ENCODE measurements around the gene KIF9.
A peak's percentile ranks its signal among the peaks of the same experiment; 100 is the strongest.
"Not testable (repeated sequence)": the region's sequence is repeated elsewhere in the genome, so short reads cannot be mapped to it uniquely, and the experiment has no call there.

The KIF9 gene, protein sequence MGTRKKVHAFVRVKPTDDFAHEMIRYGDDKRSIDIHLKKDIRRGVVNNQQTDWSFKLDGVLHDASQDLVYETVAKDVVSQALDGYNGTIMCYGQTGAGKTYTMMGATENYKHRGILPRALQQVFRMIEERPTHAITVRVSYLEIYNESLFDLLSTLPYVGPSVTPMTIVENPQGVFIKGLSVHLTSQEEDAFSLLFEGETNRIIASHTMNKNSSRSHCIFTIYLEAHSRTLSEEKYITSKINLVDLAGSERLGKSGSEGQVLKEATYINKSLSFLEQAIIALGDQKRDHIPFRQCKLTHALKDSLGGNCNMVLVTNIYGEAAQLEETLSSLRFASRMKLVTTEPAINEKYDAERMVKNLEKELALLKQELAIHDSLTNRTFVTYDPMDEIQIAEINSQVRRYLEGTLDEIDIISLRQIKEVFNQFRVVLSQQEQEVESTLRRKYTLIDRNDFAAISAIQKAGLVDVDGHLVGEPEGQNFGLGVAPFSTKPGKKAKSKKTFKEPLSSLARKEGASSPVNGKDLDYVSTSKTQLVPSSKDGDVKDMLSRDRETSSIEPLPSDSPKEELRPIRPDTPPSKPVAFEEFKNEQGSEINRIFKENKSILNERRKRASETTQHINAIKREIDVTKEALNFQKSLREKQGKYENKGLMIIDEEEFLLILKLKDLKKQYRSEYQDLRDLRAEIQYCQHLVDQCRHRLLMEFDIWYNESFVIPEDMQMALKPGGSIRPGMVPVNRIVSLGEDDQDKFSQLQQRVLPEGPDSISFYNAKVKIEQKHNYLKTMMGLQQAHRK

DNA sequence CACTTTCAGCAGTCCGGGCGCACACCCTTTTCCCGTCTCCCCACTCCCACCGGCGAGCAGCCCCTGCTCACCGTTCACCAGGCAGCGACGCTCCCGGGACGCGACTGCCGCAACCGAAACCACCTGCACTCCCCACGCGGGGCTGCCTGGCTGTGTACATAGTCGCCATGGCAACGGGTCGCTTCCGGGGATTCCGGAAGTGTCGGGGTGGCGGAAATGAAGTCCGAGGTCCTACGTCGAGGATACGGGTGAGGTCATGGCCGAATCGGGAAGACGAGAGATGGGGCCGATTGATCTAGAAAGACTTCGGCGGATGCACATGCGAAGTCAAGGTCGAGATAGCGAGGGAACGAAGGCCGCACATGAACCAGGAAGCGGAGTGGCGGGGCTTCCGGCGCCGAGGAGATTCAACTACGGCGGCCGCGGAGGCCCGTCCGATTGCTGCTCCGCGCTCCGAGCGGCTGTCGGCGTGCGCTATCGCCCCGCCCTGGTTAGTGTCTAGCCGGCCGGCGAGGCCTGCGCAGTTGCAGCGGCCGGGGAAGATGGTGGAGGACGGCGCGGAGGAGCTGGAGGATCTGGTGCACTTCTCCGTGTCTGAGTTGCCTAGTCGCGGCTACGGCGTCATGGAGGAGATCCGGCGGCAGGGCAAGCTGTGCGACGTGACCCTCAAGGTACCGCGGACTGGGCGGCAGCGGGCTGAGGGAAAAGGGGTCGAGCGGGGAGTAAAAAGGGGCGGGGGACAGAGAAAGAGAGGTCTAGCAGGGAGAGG is at the start of gene KIF9, which contains the start of gene KLHL18:
TSS of gene KIF9 (minus strand) at position 376 of the 769 bp plus-strand sequence. CDS start 5,425 bp downstream, outside the sequence.
TSS of gene KLHL18 (plus strand) at position 521 of the 769 bp plus-strand sequence. CDS start at position 543, 22 bp downstream.
- DNase-seq, result peak; percentile 96

DNA sequence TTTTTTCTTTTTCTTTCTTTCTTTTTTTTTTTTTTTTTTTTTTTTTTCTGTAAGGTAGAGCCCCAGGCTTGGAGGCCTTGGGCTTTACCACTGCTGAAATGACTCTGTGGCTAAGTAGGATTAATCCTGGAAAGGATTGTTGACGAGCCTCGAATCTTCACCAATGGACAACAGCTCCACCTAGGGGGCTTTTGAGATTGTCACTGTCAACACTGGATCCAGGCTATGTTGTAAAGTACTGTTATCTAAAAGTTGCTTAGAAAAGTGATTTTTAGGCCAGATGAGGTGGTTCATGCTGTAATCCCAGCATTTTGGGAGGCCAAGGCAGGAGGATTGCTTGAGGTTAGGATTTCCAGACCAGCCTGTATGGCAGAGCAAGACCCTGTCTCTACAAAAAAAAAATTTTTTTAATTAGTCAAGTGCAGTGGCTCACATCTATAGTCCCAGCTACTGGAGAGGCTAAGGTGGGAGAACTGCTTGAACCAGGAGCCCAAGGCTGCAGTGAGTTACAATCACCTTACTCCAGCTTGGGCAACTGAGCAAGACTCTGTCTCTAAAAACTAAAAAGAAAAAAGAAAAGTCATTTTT is 41.8 kb upstream of the KIF9 start:
- DNase-seq, result peak; percentile 62

DNA sequence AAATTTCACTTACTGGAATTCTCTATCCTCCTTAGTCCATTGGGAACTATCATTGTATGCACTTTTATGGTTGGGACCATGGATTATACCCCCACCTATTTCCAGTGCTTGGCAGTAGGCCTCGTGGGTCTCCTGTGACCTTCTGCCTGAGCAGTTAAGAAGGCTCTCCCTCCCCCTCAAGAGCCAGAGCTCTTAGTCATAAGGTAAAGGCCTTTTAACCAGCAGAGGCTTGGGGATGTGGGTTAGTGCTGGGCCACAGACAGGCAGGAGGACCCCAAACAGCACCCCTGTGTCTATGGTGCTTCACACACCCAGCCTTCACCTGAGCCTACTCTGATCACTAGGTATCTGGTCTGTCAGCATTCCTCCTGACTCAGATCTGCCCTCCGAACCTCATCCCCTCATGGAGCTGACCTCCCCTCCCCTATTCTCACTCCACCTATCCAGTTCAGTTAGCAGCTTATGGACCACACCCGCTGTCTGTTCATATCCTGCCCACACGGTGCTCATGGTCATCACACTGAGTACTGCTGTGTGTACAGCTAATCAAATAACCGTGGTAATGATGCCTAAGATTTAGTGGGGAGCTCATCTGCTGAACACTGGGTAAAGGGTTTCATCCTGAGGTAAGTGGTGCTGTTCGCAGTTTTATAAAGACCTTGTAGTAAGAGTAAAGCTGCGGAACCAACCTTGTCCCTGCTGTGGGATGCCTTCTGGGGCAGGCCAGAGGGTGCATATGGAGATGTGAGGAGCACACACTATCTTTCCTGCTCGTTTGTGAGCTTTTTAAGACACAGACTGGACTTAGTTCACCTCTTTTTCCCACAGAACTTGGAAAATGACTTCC is 41.1 kb upstream of the KIF9 start:
- no peak for DNase-seq

DNA sequence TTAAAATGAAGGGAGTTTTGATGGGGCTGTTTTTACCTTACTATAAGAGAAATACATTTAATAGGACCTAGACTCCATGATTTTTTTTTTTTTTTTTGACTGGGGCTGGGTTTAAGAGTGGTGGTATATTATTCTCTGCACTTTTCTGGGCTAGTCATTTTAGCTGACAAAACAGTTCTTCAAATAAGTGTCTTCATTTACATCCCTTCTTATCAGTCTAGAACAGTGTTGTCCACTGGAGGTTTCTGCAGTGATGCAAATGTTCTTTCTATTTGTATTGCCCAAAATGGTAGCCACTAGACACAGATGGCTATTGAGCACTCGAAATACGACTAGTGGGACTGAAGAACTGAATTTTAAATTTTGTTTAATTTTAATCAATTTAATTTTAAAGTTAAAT is 37.4 kb upstream of the KIF9 start:
- no peak for DNase-seq

DNA sequence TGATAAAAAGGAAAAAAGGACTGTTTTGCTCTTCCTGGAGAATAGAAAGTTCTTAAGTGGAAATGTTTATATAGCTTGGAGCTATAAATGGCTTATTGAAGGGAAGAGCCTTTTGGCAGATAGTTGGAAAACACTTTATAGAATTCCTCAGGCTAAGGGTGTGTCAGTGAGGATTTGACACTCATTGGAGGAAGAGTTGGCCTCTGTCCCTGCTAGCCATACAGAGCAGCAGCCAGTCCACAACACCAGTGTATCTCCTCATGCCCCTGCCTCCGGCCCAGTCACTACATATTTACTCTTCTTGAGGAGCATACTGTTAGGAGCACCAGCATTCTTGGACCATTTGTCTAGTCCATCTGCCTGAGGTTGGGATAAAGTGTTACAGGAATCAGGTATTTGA is 36.3 kb upstream of the KIF9 start:
- no peak for DNase-seq

DNA sequence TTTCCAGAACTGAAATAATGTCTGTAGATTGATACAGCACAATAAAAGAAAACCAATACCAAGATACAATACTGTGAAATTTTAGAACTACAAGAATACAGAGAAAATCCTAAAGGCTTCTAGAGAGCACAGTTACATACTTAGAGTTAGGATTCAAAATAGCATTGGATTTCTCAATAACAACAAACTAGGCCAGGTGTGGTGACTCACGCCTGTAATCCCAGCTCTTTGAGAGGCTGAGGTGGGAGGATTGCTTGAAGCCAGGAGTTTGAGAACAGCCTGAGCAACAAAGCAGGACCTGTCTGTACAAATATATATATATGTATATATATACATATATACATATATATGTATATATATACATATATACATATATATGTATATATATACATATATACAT is 33.6 kb upstream of the KIF9 start:
- not testable (repeated sequence) for DNase-seq

DNA sequence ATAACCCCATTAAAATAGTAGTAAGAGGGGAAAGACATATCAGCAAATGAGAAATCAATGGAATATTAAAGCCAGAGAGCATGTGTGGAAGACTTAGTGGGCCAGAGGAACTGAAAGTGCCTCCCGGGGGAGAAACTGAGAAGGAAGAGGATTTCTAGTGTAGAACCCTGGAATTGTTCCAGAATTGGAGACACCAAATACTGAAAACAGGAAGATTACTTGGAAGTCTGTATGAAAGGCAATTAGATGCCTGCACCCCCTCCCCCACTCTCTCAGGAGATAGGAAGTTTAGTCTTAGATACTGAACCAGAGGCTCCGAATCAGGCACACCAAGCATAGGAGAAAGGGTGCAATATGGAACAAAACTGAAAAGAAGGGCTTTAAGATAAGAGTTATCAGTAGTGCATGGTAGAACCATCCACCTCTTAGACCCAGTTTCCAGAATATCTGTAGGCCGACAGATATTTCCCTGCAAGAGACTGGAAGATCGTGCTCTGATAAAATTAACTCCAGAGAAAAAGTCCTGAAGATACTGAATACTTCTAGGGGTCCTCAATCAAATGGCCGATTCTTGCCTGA is 32.6 kb upstream of the KIF9 start:
- DNase-seq, result no peak

DNA sequence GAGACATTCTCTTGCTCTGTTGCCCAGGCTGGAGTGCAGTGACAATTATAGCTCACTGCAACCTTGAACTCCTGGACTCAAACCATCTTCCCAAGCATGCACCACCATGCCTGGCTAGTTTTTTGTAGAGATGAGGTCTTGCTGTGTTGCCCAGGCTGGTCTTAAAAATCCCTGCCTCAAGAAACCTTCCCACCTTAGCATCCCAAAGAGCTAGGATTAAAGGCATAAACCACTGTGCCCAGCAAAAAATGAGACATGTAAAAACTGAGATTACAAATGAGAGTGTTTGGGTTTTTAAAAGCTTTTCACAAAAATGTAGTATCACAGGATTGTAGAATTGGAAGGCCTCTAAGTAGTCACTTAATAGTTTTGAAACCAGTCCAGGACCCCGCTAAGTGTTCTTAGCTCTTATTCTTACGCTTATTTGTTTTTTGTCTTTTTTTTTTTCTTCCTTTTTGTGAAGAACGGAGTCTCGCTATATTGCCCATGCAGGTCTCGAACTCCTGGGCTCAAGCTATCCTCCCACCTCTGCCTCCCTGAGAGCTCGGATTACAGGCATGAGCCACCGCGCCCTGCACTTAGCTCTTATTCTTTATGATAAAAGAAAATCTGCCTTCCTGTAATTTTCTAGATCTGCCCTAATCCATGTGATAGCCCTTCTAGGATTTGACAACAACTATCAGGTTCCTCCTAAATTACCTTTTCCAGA is 31.6 kb upstream of the KIF9 start:
- no peak for DNase-seq

DNA sequence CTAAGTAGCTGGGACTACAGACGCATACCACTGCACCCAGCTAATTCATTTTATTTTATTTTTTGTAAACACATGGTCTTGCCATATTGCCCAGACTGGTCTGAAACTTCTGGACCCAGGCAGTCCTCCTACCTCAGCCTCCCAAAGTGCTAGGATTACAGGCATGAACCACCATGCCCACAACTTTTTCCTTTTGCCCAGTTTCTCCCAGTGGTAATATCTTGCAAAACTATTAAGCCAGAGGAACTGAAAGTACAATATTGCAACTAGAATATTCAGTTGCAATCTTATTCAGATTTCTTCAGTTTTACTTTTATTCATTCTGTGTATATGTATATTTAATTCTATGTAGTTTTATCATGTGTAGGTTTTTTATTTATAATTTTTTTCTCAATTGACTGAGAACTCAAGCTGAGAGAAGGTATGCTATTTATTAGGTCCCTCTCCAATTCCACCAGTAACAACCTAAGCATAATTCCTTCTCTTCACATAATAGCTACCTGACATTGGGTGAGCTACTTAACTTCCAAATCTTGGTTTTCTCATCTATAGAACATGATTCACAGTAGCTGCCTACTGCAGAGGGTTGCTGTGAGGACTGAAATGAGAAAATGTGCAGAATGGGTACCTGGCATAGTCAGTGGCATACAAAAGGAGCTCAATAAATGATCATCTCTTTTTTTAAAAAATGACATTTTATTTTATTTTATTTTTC is 30.9 kb upstream of the KIF9 start:
- no peak for DNase-seq

DNA sequence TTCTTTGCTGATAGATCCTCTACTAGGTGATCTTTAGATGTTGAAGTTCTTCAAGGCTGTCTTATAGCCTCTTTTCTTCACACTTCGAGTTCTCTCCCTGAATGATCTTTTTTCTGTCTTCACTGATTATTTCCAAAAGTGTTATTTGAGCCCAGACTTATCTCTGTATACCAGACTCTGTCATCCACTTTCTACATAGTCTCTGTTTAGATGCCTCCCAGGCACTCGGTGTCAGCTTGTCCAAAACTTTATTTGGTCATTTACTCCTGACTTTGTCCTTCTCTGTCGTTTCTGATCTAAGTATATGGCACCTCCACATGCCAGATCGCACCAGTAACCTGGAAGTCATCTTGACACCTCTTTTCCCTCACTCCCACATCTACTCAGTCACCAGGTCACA is 27.8 kb upstream of the KIF9 start:
- DNase-seq, result no peak

DNA sequence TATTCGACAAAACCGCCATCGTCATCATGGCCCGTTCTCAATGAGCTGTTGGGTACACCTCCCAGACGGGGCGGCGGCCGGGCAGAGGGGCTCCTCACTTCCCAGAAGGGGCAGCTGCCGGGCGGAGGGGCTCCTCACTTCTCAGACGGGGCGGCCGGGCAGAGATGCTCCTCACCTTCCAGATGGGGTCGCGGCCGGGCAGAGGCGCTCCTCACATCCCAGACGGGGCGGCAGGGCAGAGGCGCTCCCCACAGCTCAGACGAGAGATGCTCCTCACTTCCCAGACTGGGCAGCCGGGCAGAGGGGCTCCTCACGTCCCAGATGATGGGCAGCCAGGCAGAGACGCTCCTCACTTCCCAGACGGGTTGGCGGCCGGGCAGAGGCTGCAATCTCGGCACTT is 26.6 kb upstream of the KIF9 start:
- not testable (repeated sequence) for DNase-seq

DNA sequence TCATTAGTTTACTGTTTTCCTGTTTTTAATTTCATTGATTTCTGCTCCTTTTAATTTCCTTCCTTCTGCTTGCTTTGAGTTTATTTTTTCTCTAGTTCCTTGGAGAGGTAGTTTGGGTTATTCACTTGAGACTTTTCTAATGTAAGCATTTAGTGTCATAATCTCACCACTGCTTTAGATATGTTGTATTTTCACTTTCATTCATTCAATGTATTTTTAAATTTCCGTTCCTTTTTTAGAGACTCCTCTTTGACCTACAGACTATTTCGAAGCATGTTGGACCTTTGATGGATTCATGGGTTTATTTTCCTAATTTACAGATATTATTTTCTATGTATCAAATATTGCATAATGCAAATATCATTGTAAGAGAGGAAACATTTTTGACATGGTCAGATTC is 23.4 kb upstream of the KIF9 start:
- no peak for DNase-seq

DNA sequence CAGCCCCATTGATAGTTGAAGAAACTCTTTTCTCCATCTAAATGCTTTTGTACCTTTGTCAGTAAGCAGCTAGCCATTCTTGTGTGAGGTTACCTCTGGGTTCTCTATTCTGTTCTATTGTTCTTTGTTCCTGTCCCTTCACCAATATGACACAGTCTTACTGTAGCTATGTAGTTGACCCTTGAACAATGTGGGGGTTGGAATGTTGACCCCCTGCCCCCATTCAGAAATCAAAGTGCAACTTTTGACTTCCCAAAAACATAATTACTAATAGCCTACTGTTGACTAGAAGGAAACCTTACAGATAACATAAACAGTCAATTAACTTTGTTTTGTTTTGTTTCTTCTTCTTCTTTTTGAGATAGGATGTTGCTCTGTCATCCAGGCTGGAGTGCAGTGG is 18.9 kb upstream of the KIF9 start:
- no peak for DNase-seq

DNA sequence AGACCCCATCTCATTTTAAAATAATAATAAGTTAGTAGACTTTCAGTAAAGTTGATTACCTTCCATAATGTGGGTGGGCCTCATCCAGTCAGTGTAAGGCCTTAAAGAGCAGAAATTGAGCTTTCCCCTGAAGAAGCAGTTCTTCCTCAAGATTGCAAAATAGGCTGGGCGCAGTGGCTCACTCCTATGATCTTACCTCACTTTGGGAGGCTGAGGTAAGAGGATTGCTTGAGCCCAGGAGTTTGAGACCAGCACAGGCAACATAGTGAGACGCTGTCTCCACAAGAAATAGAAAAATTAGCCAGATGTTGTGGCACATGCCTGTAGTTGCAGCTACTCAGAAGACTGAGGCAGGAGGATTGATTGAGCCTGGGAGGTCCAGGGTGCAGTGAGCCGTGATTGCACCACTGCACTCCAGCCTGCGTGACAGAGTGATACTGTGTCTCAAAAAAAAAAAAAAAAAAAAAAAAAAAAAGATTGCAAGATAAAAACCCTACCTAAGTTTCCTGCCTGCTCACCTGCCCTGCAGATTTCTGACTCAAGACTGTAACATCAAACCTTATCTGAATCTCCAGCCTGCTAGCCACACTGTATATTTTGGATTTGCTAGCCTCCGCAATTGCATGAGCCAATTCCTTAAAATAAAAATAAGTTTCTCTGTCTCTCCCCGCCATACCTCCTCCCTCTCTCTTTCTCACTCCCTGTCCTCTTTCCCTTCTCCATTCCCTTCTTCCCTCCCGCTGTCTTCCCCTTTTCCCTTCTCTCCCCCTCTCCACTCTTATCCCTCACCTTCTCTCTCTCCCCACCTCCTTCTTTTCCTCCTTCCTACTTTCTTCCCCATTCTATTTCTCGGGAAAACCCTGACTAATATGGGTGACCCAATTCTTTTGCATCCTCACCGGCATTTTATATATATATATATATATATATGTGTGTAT is 17.1 kb upstream of the KIF9 start:
- DNase-seq, result no peak

DNA sequence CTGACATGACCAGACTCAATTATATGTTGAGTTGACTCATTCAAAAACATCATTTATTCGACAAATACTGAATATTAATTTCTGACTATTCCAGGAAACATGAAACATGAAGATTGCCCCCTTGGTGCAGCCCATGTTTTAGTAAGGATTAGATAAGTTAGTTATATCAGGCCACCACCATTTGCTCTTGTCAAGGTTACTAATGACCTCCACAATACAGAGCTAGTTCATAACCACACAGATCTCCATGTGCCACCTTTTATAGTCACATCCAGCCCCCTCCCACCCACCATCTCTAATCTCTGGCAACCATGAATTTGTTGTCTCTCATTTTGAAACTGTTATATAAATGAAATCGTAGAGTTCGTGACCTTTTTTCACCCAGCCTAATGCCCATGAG is 15.8 kb upstream of the KIF9 start:
- DNase-seq, result no peak

DNA sequence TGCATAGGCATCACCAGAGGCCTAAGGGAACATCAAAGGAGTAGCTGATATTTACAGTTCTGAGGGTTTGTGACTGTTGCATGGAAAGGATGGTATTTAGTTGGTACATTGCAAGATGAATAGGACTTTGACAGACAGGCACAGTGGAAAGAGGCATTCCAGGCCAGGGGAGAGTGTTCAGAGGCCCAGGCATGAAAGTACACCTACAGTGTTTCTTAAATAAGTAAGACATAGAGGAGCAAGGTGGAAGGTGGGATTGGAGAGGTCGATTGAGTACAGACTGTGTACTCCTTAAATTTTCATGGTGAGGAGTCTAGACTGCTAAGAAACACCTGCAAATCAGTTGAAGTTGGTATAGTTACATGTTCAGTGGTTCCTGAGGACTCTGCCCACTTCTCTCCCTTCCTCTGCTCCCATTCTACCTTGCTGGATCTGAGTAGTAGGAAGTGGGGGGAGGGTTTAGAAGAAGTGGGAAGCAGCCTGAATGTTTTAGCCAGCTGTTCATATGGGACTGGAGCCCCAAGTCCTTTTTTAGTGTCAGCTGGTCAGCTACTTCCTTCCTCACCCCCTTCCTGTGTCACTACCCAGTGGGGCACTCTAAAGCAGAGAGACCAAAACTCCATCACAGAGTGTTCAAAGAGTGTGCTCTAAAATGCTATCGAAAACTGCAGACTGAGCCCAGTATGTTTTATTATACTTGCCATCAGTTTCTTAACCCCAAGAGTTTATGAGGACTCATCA is 14.1 kb upstream of the KIF9 start:
- DNase-seq, result no peak

DNA sequence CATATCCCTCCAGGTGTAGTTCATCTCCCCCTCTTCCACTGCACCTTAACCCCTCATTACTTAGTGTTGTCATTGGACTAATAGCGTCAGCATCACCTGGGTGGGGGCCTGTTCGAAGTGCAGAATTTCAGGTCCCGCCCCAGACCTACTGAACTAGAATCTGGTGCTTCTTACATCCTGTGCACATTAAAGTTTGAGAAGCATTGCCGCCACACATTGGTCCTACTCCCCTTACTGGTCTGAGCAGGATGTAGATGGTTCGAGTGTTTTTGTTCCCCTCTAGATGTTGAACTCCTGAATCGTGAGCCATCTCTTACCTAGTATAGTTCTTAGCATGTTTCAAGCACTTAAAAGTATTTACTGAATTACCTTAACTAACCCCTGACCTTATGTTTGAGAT is 13.4 kb upstream of the KIF9 start:
- no peak for DNase-seq

DNA sequence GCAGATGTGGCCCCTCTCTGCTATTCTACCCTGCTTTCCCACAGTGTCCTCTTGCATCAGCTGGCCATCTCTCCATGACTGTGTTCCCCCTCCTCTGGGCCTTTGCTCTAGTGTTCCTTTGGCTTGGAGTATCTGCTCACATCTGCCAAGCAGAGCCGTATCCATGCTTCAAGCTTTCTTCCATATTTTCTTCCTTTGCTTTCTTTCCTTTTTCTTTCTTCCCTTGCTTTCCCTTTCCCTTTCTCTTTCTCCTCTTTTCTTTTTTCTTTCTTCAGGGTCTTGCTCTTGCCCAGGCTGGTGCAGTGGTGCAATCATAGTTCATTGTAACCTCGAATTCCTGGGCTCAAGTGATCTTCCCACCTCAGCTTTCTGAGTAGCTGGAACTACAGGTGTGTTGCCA is 12.7 kb upstream of the KIF9 start:
- DNase-seq, result no peak
